ENCODE results near the gene SCAMP2. TPM values are rescaled to one million over a fixed set of nuclear protein-coding genes. Genes with fewer than 3 reads are reported as not detected.

The SCAMP2 gene
- total RNA-seq, 1 donor from 2014 or later = 38.8 TPM

DNA sequence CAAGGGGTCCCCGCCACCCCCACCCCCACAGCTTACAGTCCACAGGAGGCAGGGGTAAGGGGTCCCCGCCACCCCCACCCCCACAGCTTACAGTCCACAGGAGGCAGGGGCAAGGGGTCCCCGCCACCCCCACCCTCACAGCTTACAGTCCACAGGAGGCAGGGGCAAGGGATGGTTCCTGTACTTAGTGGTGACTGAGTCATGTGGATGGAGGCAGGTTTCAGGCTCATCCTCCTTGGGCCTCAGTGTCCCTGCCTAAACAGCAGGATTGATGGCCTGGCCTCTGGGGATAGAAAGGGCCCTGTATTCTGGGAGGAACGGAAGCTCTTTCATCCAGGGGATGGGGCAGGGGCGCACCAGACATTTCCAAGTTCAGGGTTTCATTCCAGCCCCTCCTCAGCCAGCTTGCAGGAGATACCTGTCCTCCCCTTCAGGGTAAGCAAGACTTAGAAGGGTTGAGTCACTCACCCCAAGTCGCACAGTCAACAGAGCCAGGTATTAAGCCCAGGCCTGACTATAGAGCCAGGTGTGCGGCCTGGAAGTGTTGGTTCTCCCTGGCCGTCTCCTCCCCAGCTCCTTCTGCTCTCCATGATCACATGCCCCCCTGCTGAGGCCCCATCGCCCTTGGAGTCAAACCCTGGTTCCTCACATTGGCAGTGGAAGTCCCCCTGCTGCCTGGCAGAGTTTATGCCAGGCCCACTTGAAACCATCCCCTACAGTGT is 78.8 kb downstream of the SCAMP2 start:
- DNase-seq (no peak), ATAC-seq (ENCODE audit: poor library complexity) (no peak)
- intact Hi-C loops (cut with DNase I) = no loop called here

Small RNAs within 50 kb of the gene (microRNA-seq; reads per million reads assigned to microRNA genes)
- not detected for gene MIR6882

Other genes with a start within 250 kb of the SCAMP2 start
- 14.4 TPM for gene EDC3, start 177.3 kb downstream of the SCAMP2 start, total RNA-seq
- gene CYP1A1, start 147.8 kb downstream of the SCAMP2 start, total RNA-seq = 0.30 TPM
- gene CYP1A2, start 124.5 kb downstream of the SCAMP2 start, total RNA-seq = not detected
- gene CSK, start 91.3 kb downstream of the SCAMP2 start, total RNA-seq = 45.5 TPM
- 20.6 TPM for gene LMAN1L, start 60.5 kb downstream of the SCAMP2 start, total RNA-seq
- gene CPLX3, start 46.7 kb downstream of the SCAMP2 start, total RNA-seq = 3.6 TPM
- 35.8 TPM for gene ULK3, start 30.2 kb downstream of the SCAMP2 start, total RNA-seq
- gene MPI, start 16.7 kb upstream of the SCAMP2 start, total RNA-seq = 53.2 TPM
- 115 TPM for gene FAM219B, start 33.5 kb upstream of the SCAMP2 start, total RNA-seq
- 1,582 TPM for gene COX5A, start 64.7 kb upstream of the SCAMP2 start, total RNA-seq
- gene RPP25, start 83.4 kb upstream of the SCAMP2 start, total RNA-seq = 3.4 TPM
- 1.2 TPM for gene SCAMP5, start 122.2 kb upstream of the SCAMP2 start, total RNA-seq
- 5.5 TPM for gene PPCDC, start 150.2 kb upstream of the SCAMP2 start, total RNA-seq